Gastrocnemius medialis (tissue), 4 donors: ENCODE results near the gene KIAA0319L.

Source experiments
- POLR2A ChIP-seq, 2 donors: fragments of 450-650 bp; IDR thresholded peaks; one replicate each; pipeline ENCODE4 v1.6.1; 2017; ENCODE audit warnings: antibody characterized with exemption in 2 of 2, mild to moderate bottlenecking in 2 of 2, moderate library complexity in 2 of 2
- TF ChIP-seq, protein P1 (sequence below), 5 experiments: fragments of 450-650 bp in 3 of 5; fragments of 200-600 bp in 2 of 5; sonication (generic) in 2 of 5; IDR thresholded peaks in 4 of 5; conservative IDR thresholded peaks in 1 of 5; 1 replicate in 4 of 5; 2 replicates in 1 of 5; pipeline ENCODE4 v1.5.1; 2016 to 2019; ENCODE audit warnings: antibody characterized with exemption in 5 of 5, mild to moderate bottlenecking in 3 of 5, moderate library complexity in 3 of 5

DNA sequence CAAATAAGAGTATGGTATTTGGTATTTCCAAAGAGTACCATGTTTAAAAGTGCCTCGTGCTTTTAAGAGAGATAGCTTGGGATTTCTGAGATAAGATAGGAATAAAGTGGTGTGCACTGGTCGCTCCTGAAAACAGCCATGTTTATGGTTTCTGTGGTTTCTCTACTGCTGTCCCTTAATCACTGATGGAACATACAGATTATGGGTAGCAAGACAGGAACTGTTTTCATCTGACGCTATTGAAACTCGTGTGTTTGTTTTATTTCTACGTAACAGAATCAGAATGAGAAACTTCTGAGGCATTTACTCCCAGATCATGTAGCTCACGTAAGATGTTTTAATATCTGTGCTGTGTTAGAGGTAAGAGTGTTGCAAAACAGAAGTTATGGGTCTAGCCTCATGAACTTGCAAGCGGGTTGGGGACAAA is 126.0 kb downstream of the KIAA0319L start:
- TF ChIP-seq, protein P1, sequence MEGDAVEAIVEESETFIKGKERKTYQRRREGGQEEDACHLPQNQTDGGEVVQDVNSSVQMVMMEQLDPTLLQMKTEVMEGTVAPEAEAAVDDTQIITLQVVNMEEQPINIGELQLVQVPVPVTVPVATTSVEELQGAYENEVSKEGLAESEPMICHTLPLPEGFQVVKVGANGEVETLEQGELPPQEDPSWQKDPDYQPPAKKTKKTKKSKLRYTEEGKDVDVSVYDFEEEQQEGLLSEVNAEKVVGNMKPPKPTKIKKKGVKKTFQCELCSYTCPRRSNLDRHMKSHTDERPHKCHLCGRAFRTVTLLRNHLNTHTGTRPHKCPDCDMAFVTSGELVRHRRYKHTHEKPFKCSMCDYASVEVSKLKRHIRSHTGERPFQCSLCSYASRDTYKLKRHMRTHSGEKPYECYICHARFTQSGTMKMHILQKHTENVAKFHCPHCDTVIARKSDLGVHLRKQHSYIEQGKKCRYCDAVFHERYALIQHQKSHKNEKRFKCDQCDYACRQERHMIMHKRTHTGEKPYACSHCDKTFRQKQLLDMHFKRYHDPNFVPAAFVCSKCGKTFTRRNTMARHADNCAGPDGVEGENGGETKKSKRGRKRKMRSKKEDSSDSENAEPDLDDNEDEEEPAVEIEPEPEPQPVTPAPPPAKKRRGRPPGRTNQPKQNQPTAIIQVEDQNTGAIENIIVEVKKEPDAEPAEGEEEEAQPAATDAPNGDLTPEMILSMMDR (IDR thresholded peaks at IDR 0.05 in 4 of 5, conservative IDR thresholded peaks at IDR 0.05 in 1 of 5) = no peak
- no peak for TF ChIP-seq POLR2A (IDR thresholded peaks at IDR 0.05)
